HG03139 (cell line): ENCODE measurements around the gene PFN1.
"Not testable (repeated sequence)": the region's sequence is repeated elsewhere in the genome, so short reads cannot be mapped to it uniquely, and the experiment has no call there.

ENCODE experiments used
- ATAC-seq: cut with Tn5 transposase; IDR thresholded peaks from one replicate; pipeline ENCODE4 v1.9.1; 2021; ENCODE audit not compliant: unreplicated experiment

PFN1 gene

DNA sequence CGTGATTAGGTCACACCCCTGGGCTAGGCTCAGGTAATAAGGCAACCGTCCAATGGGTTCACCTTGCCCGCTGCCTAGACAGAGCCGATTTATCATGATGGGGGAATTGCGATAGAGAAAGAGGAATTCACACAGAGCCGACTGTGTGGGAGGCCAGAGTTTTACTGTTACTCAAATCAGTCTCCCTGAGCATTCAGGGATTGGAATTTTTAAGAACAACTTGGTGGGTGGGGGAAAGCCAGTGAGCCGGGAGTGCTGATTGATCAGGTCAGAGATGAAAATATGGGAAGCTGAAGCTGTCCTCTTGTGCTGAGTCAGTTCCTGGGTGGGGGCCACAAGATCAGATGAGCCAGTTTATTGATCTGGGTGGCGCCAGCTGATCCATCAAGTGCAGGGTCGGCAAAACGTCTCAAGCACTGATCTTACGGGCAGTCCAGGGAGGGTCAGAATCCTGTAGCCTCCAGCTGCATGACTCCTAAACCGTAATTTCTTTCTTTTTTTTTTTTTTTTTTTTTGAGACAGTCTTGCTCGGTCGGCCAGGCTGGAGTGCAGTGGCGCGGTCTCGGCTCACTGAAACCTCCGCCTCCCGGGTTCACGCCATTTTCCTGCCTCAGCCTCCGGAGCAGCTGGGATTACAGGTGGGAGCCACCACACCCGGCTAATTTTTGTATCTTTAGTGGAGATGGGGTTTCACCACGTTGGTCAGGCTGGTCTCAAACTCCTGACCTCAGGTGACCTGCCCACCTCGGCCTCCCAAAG is 21.6 kb downstream of the PFN1 start:
- ATAC-seq = not testable (repeated sequence)

DNA sequence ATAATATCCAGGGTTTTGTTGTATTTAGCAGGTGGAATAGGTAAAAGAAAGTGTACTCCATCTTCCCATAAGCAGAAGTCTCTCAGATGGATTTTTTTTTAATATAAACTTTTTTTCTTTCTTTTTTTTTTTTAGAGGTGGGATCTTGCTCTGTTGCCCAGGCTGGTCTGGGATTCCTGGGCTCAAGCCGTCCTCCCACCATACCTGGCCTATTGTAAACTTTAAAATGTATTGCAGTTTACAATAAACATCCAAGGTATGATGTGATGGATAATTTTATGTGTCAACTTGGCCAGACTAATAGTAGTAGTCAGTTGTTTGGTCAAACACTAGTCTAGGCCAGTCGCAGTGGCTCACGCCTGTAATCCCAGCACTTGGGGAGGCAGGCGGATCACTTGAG is 27.0 kb downstream of the PFN1 start:
- ATAC-seq = no peak

DNA sequence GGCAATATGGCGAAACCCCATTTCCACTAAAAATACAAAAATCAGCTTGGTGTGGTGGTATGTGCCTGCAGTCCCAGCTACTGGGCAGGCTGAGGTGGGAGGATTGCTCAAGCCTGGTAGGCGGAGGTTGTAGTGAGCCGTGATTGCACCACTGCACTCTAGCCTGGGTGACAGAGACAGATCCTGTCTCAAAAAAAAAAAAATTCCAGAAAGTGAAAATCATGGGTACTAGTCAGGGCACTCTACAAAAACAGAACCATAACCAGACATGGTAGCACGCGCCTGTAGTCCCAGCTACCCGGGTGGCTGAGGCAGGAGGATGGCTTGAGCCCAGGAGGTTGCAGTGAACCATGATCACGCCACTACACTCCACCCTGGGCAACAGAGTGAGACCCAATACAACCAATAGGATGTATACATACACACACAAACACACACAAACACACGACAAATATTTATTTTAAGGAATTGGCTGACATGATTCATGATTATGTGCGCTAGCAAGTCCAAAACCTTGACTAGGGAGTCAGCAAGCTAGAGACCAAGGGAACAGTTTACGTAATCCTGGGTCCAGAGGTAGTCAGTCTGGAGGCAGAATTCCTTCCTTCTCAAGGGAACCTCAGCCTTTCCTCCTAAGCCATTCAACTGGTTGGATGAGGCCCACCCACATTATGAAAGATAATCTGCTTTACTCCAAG is 27.8 kb downstream of the PFN1 start:
- ATAC-seq = no peak

DNA sequence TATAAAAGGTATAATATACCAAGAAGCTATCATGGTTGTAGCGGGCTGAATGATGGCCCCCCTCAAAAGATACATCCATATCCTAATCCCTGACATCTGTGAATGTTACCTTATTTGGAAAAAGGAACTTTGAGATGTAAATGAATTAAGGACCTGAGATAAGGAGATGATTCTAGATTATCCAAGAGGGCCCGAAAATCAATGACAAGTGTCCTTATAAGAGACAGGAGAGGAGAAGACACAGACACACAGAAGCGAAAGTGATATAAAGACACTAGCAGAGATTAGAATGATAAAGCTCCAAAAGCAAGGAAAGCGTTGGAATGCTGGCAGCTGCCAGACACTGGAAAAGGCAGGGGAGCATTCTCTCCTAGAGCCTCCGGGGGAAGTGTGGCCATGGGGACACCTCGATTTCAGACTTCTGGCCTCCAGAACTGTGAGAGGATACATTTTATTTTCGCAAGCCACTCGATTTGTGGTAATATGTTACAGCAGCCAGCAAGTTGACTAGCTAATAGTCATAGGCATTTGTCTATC is 28.8 kb downstream of the PFN1 start:
- ATAC-seq = no peak

DNA sequence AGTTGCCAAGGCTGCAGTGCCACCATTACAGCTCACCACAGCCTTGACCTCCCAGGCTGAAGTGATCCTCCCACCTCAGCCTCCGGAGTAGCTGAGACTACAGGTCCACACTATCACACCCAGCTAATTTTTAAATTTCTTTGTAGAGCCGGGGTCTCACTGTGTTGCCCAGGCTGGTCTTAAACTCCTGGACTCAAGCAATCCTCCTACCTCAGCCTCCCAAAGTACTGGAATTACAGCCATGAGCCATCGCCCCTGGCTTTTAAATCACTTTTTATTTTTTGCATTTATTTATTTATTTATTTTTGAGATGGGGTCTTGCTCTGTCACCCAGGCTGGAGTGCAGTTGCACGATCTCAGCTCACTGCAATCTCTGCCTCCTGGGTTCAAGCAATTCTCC is 33.8 kb downstream of the PFN1 start:
- ATAC-seq = not testable (repeated sequence)

DNA sequence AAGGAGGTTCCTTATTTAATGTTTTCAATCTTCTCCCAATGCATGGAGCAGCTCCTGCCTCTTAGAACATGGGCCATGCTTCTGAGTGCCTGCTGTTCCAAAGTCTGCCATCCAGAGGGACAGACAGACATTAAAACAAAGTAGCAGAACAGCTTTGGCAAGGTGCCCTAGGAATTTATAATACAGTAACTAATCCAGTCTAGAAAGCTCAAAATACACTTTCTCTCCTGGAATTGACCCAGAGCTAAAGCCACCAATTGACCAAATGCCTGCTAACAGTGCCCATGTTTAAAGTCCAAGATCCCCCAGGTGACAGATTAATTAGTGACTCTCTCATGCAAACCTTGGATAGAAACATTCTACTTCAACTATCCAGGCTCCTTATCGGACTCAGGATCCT is 34.3 kb downstream of the PFN1 start:
- ATAC-seq = no peak

DNA sequence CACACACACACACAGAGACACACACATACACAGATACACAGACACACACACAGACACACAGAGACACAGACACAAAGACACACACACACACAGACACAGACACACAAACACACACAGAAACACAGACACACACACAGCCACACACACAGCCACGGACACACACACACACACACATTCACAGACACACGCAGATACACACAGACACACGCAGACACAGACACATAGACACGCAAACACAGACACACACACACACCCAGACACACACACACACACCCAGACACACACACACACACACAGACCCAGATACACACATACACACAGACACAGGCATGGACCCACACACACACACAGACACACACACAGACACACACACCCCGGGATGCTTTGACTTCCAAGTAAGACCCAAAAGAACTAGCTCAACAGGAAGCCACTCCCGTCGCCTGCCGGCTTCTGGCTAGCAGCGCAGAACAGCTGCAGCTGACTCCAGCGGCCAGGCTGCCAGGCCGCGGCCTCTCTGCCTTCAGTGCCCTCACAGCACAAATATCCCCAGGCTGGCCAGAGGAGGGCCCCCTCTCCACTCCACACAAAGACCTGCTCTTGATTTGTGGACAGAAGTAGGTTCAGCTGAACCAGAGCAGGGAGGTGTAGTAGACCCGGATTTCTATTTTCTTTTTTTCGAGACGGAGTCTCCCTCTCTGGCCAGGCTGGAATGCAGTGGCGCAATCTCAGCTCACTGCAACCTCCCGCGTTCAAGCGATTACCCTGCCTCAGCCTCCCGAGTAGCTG is 39.4 kb downstream of the PFN1 start:
- ATAC-seq = no peak

DNA sequence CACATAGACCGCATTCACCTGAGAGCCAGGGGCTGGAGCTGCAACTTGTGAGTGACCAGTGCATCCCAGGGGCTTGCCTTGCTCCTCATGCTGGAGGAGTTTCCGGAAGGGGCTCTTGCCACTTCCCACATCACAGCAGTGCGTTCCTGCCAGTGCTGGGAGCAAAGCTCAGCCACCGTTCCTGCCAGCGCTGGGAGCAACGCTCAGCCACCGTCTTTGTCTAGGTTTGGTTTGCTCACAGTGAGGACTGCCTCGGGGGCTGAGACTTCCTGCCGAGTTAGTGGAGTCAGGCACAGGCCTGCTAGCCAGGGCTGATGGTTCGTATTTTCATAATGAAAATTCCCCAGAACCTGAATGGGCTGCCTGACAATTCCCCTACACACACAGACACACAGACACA is 40.0 kb downstream of the PFN1 start:
- no peak for ATAC-seq

DNA sequence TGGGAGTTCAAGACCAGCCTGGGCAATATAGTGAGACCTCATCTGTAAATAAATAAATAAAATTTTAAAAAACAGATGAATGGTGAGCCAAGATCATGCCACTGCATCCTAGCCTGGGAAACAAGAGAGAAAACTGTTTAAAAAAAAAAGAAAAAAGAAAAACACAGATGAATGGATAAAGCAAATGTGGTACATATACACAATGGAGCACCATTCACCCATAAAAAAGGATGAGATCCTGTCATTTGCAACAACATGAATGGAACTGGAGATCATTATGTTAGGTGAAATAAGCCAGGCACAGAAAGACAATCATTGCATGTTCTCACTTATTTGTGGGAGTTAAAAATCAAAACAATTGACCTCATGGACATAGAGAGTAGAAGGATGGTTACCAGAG is 41.7 kb downstream of the PFN1 start:
- ATAC-seq = not testable (repeated sequence)

DNA sequence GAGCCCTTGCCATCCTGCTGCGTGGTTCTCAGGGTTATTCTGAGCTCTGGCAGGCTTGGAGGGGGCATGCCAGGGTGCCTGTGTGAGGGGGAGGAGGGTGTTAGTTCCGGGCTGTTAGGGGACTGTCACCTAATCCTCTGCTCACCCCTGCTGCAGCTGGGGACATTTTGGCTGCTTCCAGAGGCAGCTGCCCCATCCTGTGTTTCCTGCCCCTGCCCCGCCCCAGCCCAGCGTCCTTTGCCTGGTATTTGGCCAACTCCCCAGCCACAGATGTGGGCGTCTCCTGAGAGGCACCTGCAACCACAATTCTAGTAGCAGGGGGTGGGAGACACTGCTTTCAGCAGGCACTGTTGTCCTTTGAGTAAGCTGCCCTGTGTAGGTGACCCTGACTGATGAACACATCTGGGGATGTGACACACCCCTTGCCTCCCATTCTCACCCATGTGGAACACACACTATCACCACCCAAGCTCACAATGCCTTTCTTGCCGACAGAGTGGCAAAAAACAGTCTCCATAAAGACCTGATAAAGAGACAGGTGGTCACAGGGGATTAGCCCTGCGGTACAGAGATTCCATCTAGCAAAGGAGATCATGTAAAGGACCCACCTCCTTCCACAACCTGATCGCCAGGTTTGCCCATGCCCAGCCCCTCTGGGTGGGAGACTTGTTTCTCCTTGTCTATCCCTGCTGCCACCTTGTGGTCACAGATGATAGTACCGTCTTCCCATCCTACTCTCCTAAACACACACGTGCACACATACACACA is 45.1 kb downstream of the PFN1 start, which contains the start of gene CHRNE:
Gene CHRNE (minus strand): TSS at position 48 of the 768 bp plus-strand sequence. CDS start 35 bp downstream, at position 13.
- ATAC-seq = no peak

DNA sequence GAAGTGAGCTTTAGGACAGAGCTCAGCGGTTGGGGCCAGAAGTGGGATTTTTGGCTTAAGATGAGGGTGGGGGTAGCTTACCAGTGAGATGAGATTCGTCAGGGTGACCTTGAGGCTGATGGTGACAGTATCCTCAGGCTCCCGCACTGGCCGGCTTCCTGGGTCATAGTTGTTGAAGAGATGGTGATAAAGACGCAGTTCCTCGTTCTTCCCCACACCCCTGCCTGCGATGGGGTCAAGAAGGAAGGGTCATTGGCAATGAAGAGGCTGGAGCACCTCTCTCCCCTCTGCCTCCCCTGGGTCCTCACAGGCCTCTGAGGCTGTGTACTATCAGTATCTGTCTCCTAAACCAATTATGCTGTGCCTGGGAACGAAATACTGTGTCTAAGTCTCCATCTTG is 45.8 kb downstream of the PFN1 start:
- no peak for ATAC-seq

DNA sequence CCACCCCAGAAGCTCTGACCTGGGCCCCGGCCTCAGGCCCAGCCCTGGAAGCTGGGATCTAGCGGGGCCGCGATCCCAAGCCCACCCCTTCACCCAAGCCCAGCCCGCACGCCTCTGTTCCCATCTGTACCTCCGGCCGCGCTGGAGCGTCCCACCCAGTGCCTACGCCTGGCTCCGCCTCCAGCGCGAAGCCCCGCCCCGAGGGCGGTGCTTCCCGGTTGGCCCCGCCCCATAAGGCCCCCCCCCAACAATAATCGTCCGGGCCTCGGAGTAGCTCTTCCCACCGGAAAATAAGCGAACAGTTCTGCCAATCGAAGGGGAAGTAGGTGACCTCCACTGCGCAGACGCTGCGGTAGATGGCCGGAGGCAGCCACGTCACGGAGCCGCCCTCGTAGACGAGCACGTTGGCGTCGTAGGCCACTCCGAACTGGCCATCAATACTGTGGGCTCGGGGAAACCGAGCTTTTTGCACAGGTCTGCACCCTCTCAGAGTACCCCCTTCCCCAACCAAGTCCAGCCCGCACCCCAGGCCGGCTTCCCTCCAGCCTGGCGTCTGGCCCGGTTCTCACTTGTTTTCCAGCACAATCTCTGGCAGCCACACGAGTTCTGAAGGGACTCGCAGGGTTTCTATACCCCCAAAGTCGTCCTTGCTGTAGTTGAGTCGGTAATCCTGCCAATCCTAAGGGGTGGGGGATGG is 46.5 kb downstream of the PFN1 start:
- ATAC-seq = no peak

DNA sequence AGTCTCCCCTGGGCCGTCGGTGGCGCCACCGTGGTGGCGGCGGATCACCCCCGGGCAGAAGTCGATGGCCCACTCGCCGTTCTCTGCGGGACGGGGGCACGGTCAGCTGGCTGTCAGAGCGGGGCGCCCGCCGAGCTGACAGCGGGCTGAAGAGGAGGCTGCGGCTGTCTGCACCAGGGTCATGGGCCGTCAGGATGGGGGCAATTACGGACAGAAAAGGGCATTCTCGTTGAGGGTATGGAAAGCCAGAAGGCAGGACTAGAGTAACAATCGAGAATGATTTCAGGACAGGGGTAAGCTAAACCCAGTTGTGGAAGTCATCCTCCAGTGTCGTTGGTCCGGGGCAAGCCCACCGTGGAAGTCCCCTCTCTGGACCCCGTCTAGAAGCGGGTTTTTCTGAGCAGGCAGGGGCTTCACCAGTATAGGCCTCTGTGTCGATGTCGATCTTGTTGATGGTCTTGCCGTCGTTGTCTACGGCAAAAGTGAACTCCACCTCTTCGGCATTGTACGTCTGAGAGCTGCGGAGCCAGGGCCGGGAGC is 47.2 kb downstream of the PFN1 start:
- no peak for ATAC-seq

DNA sequence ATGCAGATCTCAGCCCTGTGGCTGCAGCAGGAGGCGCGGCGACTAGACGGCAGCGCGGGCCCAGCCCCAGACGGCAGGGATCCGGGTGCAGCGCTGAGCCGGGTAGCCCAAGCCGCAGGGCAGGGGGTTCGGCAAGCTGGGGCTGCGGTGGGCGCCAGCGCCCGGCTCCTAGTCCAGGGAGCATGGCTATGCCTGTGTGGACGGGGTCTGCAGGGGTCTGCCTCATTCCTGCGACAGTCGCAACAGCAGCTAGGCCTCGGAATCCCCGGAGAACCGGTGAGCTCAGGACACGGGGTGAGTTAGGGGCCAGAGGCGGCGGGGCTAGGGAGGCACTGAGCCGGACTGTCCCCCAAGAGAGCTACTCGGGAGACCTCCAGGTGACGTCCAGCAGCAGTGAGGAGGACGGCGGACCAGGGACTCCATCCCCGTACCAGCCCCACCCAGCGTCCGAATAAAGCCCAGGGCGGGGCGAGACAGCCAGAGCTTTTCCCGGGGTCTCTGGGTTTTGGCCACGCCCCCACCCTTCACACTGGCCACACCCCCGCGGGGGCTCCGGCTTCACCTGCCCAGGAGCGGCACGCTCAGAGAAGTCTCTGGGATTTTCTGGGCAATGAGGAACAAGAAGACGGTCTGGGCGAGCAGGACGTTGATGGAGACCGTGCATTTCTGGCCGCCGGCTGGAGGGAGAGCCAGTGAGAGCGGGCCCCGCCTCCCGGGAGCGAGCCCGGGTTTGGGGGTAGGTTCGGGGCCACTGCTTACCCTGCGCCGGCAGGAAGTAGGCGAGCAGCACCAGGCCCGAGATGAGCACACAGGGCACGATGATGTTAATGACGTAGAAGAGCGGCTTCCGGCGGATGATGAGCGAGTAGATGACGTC is 47.9 kb downstream of the PFN1 start:
- no peak for ATAC-seq

DNA sequence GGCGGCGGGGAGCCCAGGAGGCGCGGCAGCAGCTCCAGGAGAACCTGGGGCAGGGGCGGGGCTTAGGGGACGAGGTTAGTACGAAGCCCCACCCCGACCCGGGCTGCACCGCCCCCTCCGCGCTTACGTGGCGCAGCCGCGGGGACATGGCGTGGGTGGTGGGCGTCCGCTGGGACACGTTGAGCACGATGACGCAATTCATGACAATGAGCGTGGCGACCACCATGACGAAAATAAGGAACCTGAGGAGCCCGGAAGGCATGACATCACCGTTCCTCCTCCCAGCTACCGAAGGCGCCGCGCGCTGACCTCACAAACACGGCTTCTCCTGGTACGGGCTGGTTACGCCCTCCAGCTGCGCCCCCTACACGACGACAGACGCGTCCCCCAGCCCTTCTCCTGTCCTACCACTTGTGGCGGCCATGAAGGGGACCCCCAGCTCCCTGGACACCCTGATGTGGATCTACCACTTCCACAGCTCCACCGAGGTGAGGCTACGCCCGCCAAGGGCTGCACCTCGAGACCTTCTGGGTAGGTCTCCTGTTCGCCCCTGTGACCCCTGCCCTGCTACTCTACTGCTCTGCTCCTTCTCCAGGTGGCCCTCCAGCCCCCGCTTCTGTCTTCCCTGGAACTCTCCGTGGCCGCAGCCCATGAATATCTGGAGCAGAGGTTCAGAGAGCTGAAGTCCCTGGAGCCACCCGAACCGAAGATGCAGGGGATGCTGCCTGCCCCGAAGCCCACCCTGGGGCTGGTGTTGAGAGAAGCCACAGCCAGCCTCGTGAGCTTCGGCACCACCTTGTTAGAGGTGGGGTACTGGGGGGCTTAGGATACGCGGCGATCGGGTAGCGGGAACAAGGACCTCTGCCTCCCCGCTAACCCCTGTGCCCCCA is 48.7 kb downstream of the PFN1 start, which contains the start of gene C17orf107:
Gene C17orf107 (plus strand): TSS at position 196 of the 890 bp plus-strand sequence. CDS start 227 bp downstream, at position 423.
- no peak for ATAC-seq

DNA sequence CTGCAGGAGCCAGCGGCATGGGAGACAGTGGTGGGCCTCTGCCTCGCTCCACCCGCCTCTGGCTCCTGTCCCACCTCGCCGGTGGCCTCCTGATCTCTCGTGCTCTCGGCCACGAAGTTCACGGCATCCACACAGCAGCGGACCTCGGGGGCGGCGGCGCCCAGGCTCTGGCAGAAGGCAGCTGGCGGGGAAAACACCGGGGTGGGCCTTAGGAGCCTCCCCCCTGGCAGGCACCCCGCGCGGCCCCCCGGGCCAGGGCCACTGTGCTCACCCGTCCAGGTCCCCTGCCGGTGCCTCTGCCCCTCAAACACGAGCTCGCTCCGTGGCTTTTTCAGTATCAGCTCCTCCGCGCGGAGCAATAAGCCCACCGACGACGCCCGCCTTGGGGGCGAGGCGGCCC is 49.4 kb downstream of the PFN1 start:
- no peak for ATAC-seq

DNA sequence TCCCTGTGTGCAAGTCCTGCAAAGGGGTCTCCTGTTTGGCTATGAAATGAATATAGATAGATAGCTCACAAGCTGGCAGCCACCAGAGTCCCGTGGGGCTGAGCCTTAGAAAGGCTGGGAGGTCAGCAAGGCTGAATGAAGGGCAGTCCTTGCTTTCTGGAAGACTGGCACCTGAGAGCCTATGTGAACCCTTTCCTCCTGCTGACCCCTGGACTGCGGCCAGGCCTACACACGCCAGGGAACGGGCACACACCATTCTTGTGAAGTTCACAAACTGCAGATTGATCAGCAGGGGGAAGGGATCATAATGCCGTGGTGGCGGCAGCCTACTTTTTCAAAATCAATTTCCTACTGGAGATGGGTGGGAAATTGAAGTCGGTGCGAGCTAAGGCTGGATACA is 50.0 kb downstream of the PFN1 start:
- ATAC-seq = no peak

DNA sequence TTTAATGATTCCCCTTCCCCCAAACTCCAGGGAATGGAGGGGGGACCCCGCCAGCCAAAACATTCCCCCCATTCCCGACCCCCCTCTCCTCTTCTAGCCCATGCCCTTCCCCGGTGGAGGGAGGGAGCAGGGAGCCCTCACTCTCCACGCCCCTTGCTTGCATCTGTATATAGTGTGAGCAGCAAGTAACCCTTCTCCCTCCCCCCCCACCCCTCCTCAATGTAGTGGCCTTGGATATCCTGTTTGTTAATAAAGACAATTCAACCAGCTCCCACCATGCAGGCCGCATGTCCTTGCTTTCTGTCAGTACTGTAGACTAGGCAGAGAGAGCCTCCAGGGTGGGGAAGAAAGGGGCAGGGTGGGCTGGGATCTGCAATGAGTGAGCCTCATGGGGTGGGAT is 50.5 kb downstream of the PFN1 start:
- ATAC-seq = no peak
